Loucy (cell line): Measurements from ENCODE around the gene THBS1.

ENCODE experiments used
- H2AFZ ChIP-seq: fragments of 200-600 bp; sonication (generic); 2 replicates; pipeline ENCODE4 v1.6.0; 2016; ENCODE audit warnings: antibody characterized with exemption, mild to moderate bottlenecking, low read length, moderate library complexity
- H3F3A ChIP-seq: fragments of 200-600 bp; 2 replicates; pipeline ENCODE4 v1.6.0; 2016; ENCODE audit warnings: antibody characterized with exemption, low read depth, mild to moderate bottlenecking
- H3K27me3 ChIP-seq: fragments of 200-600 bp; sonication (generic); 2 replicates; pipeline ENCODE4 v1.6.1; 2014; ENCODE audit warnings: low read length, mild to moderate bottlenecking; ENCODE audit not compliant: insufficient read depth, poor library complexity, severe bottlenecking
- H3K36me3 ChIP-seq: fragments of 200-600 bp; sonication (generic); 2 replicates; pipeline ENCODE4 v1.6.1; 2016; ENCODE audit warnings: low read length; ENCODE audit not compliant: insufficient read depth
- H3K4me1 ChIP-seq: fragments of 200-600 bp; sonication (generic); 2 replicates; pipeline ENCODE4 v1.5.1; 2014; ENCODE audit warnings: low read length, mild to moderate bottlenecking; ENCODE audit not compliant: insufficient read depth, poor library complexity, severe bottlenecking
- H3K4me2 ChIP-seq: fragments of 200-600 bp; sonication (generic); 2 replicates; pipeline ENCODE4 v1.6.0; 2014; ENCODE audit warnings: antibody characterized with exemption, low read length, low read depth, mild to moderate bottlenecking; ENCODE audit not compliant: poor library complexity, severe bottlenecking
- H3K4me3 ChIP-seq: fragments of 200-600 bp; sonication (generic); 2 replicates; pipeline ENCODE4 v1.5.1; 2014; ENCODE audit warnings: low read length, mild to moderate bottlenecking, mixed read lengths; ENCODE audit not compliant: poor library complexity, severe bottlenecking
- H3K79me2 ChIP-seq: fragments of 200-600 bp; sonication (generic); 2 replicates; pipeline ENCODE4 v1.6.1; 2014; ENCODE audit warnings: low read length; ENCODE audit not compliant: insufficient read depth
- H3K9ac ChIP-seq: fragments of 200-600 bp; sonication (generic); 2 replicates; pipeline ENCODE4 v1.6.0; 2014; ENCODE audit warnings: mild to moderate bottlenecking, low read depth, low read length, moderate library complexity; ENCODE audit not compliant: poor library complexity, severe bottlenecking
- H3K9me2 ChIP-seq: fragments of 200-600 bp; sonication (generic); replicated peaks from 2 replicates; pipeline ENCODE4 v1.6.1; 2016; ENCODE audit warnings: low read depth, low read length, mixed read lengths
- H3K9me3 ChIP-seq: fragments of 200-600 bp; sonication (generic); 2 replicates; pipeline ENCODE4 v1.6.1; 2014; ENCODE audit warnings: mild to moderate bottlenecking, antibody characterized with exemption, low read length, low read depth; ENCODE audit not compliant: insufficient read depth
- H4K20me1 ChIP-seq: fragments of 200-600 bp; sonication (generic); 2 replicates; pipeline ENCODE4 v1.6.0; 2014; ENCODE audit warnings: antibody characterized with exemption, low read length, mild to moderate bottlenecking; ENCODE audit not compliant: insufficient read depth, poor library complexity, severe bottlenecking
- EZH2phosphoT487 ChIP-seq: fragments of 200-600 bp; IDR thresholded peaks from 2 replicates; pipeline ENCODE4 v1.6.1; 2018; ENCODE audit warnings: antibody characterized with exemption, mild to moderate bottlenecking, moderate library complexity, borderline replicate concordance
- TF ChIP-seq, protein P1 (sequence below): fragments of 200-600 bp; sonication (generic); conservative IDR thresholded peaks from 2 replicates; pipeline ENCODE4 v1.5.1; 2014; ENCODE audit warnings: mild to moderate bottlenecking, antibody characterized with exemption, low read length

The THBS1 gene

GRCh38 chr15:39646425-39646824 is 65.5 kb downstream of the THBS1 start:
- Histone ChIP-seq H2AFZ (no peak overlapping the region), H3K9me2 (no peaks in the 10 kb centered on the region), H3K9me3 (no peaks in the 10 kb centered on the region), H3K27me3 (no peaks in the 10 kb centered on the region), H3K4me1 (no peaks in the 10 kb centered on the region), H3K4me2 (no peak overlapping the region), H3K9ac (no peak overlapping the region), H4K20me1 (no peaks in the 10 kb centered on the region), H3K4me3 (no peak overlapping the region), H3F3A (no peaks in the 10 kb centered on the region), H3K36me3 (no peaks in the 10 kb centered on the region), H3K79me2 (no peaks in the 10 kb centered on the region)
- TF ChIP-seq, protein P1, sequence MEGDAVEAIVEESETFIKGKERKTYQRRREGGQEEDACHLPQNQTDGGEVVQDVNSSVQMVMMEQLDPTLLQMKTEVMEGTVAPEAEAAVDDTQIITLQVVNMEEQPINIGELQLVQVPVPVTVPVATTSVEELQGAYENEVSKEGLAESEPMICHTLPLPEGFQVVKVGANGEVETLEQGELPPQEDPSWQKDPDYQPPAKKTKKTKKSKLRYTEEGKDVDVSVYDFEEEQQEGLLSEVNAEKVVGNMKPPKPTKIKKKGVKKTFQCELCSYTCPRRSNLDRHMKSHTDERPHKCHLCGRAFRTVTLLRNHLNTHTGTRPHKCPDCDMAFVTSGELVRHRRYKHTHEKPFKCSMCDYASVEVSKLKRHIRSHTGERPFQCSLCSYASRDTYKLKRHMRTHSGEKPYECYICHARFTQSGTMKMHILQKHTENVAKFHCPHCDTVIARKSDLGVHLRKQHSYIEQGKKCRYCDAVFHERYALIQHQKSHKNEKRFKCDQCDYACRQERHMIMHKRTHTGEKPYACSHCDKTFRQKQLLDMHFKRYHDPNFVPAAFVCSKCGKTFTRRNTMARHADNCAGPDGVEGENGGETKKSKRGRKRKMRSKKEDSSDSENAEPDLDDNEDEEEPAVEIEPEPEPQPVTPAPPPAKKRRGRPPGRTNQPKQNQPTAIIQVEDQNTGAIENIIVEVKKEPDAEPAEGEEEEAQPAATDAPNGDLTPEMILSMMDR: no peak
- TF ChIP-seq EZH2phosphoT487: no peak
